Measurements from ENCODE around the gene CGB7.
"Not testable (repeated sequence)": the region's sequence is repeated elsewhere in the genome, so short reads cannot be mapped to it uniquely, and the experiment has no call there.

CGB7 gene

GRCh38 chr19:49073514-49074378 is 16.2 kb upstream of the CGB7 start:
- no peak for DNase-seq (ENCODE audit: low read depth)

GRCh38 chr19:49071860-49072547 is 14.5 kb upstream of the CGB7 start:
- DNase-seq (ENCODE audit: low read depth): no peak

GRCh38 chr19:49070416-49070815 is 12.9 kb upstream of the CGB7 start:
- no peak for DNase-seq (ENCODE audit: low read depth)

- no peak for DNase-seq (ENCODE audit: low read depth)
Observed at GRCh38 chr19:49069026-49069425, 11.5 kb upstream of the CGB7 start.

- no peak for DNase-seq (ENCODE audit: low read depth)
Observed at GRCh38 chr19:49067554-49067953, 10.0 kb upstream of the CGB7 start.

GRCh38 chr19:49065905-49066512 is 8.5 kb upstream of the CGB7 start:
- DNase-seq (ENCODE audit: low read depth): no peak

GRCh38 chr19:49064768-49065611 is 7.4 kb upstream of the CGB7 start, which contains the start of gene NTF4:
Gene NTF4, minus strand, starts transcription at chr19:49064818. Its CDS starts 2,821 bp downstream, at chr19:49061997.
- no peak for DNase-seq (ENCODE audit: low read depth)

GRCh38 chr19:49064029-49064629 is 6.6 kb upstream of the CGB7 start:
- no peak for DNase-seq (ENCODE audit: low read depth)

- DNase-seq (ENCODE audit: low read depth): no peak
Observed at GRCh38 chr19:49061445-49061844, 3.9 kb upstream of the CGB7 start.

GRCh38 chr19:49061000-49061399 is 3.5 kb upstream of the CGB7 start:
- no peak for DNase-seq (ENCODE audit: low read depth)

GRCh38 chr19:49059053-49059452 is 1.5 kb upstream of the CGB7 start:
- DNase-seq (ENCODE audit: low read depth): no peak

GRCh38 chr19:49058562-49058961 is 1.0 kb upstream of the CGB7 start:
- DNase-seq (ENCODE audit: low read depth): no peak

- not testable (repeated sequence) for DNase-seq (ENCODE audit: low read depth)
Observed at GRCh38 chr19:49056902-49057596, 500 bp downstream of the CGB7 start.

- no peak for DNase-seq (ENCODE audit: low read depth)
Observed at GRCh38 chr19:49056101-49056901, 1.2 kb downstream of the CGB7 start.

- DNase-seq (ENCODE audit: low read depth): not testable (repeated sequence)
Observed at GRCh38 chr19:49050376-49051033, 7.0 kb downstream of the CGB7 start.

GRCh38 chr19:49049834-49050233 is 7.7 kb downstream of the CGB7 start:
- not testable (repeated sequence) for DNase-seq (ENCODE audit: low read depth)

GRCh38 chr19:49049011-49049410 is 8.5 kb downstream of the CGB7 start, which contains the start of gene CGB8:
Gene CGB8, minus strand, starts transcription at chr19:49049111. Its CDS starts 372 bp downstream, at chr19:49048739.
- not testable (repeated sequence) for DNase-seq (ENCODE audit: low read depth)

GRCh38 chr19:49043548-49043947 is 14.0 kb downstream of the CGB7 start, which contains the start of gene CGB5:
Gene CGB5, plus strand, starts transcription at chr19:49043848. Its CDS starts 362 bp downstream, at chr19:49044210.
- DNase-seq (ENCODE audit: low read depth): not testable (repeated sequence)

- DNase-seq (ENCODE audit: low read depth): not testable (repeated sequence)
Observed at GRCh38 chr19:49042666-49043065, 14.9 kb downstream of the CGB7 start.
